Amniotic epithelial cell (primary cell): ENCODE results near the gene CLN6.
"Not testable (repeated sequence)": the region's sequence is repeated elsewhere in the genome, so short reads cannot be mapped to it uniquely, and the experiment has no call there.

Experiments
- DNase-seq: peaks from one replicate; pipeline ENCODE4 v3.0.0-alpha.2; 2010; ENCODE audit warnings: low read depth

Gene CLN6

GRCh38 chr15:68256675-68257450 is 27.3 kb upstream of the CLN6 start:
- peak; percentile 90 for DNase-seq

GRCh38 chr15:68252925-68253534 is 23.5 kb upstream of the CLN6 start:
- peak; percentile 80 for DNase-seq

DNA sequence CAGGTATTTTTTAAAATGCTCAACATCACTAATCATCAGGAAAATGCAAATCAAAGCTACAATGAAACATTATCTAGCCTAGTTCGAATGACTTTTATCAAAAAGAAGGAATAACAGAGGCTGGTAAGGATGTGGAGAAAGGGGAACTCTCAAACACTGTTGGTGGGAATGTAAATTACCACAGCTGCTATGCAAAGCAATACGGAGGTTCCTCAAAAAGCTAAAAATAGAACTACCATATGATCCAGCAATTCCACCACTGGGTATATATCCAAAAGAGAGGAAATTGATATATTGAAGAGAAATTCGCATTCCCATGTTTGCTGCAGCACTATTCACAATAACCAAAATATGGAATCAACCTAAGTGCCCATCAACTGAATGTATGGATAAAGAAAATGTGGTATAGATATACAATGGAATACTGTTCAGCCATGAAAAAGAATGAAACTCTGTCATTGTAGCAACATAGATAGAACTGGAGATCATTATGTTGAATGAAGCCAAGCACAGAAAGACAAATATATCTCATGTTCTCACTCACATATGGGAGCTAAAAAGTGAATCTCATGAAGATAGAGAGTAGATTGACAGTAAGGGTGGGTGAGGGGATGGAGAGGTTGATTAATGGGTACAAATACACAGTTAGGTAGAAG is 19.7 kb upstream of the CLN6 start:
- DNase-seq: no peak

DNA sequence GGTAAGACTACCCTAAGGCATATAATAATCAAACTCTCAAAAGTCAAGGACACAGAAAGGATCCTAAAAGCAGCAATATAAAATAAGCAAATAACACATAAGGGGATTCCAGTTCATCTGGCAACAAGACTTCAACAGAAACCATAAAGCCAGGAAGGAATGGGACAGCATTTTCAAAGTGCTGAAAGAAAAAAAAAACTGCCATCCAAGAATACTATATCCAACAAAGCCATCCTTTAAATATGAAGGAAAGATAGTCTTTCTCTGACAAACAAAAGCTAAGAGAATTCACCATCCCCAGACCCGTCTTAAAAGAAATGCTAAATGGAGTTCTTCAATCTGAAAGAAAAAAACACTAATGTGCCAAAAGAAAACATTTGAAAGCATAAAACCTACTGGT is 14.7 kb upstream of the CLN6 start:
- no peak for DNase-seq

DNA sequence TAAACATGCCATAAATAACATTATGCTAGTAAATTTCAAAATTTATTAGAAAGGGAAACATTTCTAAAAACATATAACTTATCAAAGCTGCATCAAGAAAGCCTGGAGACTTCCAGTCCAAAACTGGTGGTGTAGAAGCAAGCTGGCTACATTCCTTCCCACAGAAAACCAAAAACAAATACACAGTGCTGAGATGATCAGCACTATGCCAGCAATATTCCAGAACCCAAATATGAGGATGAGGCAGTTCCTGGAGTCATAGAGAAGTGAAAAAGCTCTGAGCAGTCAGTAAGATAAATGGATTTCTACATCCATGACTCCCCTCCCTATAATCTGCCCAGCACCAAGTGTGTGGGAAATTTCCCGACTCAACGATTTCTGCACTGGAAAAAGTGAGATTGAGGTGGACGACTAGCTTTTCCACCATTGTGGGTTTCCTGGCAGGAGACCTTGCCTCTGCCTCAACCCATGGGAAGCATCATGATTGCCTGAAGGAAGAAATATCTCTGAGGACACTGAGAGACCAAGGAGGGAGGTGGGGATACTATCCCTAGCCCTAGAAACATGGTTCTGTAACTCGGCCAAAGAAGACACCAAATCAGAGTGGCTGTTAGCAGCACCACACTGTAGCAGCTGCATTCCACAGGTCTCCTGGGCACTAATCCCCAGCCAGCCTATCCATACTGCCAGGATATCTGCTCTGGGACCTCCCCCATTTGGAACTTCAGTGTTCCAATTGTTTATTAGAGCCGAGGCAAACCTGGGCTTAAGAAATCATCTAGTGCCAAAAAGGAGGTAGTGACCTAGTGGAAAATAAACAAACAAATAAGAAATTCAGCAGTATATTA is 11.8 kb upstream of the CLN6 start:
- no peak for DNase-seq

DNA sequence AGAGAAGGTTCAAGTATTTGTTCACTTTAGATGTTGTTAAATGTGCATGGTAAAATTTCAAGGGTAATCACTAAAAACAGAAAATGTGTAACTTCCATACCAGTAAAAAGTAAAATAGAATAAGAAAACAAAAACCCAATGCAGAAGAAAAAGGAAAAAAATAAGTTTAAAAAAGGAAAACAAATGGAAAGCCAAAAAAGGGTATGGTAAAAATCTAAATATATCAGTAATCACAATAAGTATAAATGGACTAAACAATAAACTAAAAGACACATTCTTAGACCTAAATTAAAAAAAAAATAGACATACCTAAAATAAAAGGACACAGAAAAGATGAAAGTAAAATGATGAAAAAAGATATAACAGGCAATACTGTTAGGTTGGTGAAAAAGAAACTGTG is 9.5 kb upstream of the CLN6 start:
- DNase-seq: no peak

- no peak for DNase-seq
These were observed 5.5 kb upstream of the CLN6 start for GRCh38 chr15:68235022-68235421.

DNA sequence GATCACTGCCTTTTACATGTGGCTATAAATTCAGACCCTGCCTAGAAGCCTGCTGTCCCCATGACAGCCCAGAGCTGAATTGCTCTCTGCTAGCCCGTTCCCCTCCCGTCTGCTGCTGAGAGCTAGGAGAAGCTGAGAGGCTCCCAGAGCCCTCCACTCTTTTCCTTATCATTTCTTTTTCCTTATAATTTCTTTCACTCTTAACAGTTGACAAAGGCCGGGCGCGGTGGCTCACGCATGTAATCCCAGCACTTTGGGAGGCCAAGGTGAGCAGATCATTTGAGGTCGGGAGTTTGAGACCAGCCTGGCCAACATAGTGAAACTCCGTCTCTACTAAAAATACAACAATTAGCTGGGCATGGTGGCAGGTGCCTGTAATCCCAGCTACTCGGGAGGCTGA is 5.0 kb upstream of the CLN6 start:
- not testable (repeated sequence) for DNase-seq

- DNase-seq: peak; percentile 50
These were observed 4.5 kb upstream of the CLN6 start for GRCh38 chr15:68234060-68234459.

GRCh38 chr15:68232937-68233336 is 3.4 kb upstream of the CLN6 start:
- DNase-seq: no peak

DNA sequence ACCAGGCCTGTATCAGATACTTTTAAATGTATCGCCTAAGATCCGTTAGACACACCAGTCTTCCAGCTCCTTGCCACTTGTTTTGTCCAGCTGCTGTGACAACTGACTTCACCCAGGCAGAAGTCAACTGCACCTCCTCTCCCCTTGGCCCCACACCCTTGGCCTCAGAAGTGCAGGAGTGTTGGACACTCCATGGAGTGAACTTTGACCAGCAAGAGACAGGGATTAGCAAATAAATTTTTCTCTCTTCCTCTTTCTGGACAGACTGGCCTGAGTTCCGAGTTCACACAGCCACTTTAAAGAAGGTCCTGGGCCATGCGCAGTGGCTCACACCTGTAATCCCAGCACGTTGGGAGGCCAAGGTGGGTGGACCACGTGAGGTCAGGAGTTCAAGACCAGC is 2.9 kb upstream of the CLN6 start:
- DNase-seq: no peak

- DNase-seq: no peak
These were observed 1.7 kb upstream of the CLN6 start for GRCh38 chr15:68231102-68231818.

DNA sequence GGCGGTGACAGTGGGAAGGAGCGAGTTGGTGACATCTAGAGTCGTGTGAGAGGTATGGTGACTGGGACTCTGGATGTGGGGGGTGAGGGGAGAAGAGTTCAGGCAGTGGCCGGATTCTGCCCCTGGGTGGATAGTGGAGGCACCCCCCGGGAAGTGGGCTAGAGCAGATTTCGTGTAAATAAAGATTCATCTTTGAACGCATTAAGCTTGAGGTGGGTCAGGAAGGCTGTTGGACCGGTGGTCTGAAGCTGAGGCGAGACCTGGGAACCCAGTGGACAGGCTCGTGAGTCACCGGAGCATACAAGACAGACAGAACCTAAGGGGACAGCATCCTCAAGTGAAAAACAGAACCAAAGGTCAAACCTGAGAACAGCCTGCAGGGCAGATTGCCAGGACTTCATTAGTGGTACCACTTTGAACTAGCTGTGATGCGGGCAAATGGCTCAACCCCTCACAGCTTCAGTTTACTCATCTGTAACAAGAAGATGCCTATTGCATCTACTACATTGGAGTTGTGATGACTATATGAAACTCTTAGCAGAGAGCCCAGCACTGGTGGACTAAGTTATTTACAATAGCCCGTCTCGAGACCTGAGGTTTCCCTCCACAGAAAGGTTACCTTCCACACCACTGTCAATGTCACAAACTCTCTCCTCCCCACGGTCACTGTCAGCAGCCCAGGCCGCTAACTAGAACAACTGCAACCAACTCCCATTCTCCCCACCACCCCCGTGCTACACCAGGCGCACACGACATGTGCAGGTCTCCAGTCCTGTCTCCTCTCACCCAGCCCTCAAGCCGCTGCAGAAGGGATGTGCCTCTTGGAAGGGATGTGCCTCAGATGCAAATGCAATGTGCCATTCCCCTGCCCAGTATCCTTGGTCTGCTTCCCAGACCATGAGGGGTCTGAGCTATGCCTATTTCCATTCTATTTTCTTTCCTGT is 901 bp upstream of the CLN6 start:
- no peak for DNase-seq

GRCh38 chr15:68228971-68229385 is 550 bp downstream of the CLN6 start:
- no peak for DNase-seq

DNA sequence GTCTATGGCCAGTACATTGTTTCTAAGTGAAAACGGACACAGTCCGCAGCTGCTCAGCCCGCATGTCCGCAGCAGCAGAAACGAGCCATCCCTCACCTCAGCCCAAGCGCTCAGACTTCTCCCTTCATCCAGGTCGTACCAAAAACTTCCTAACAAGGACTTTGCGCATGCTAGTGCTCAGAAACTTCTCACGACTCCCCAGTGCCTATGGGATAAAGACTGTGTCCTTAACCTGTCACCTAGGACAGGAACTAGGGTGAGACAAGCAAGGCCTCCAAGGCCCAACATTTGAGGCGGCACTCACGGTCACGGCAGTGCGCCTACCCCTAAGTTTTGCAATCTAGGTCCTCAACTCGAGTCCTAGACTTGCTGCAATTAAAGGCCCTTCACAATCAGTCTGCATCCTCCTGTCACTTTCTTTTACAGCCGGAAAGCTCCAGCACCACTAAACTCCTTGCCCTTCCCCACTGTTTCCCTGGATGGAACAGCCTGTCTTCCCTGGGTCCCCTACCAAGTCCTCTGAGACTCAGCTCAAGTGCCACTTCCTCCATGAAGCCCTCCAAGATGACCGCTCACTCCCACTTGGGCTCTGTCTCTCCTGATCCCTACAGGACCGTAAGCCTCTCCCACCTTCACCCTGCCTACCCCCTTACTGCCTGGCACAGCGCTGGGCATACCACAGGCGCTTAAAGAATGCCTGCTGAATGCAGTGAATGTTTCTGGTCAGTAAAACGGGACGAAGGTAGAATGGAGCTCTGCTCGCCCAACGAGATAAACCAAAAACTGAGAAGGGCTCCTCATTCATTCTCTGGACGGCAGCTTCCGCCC is 1.2 kb downstream of the CLN6 start:
- no peak for DNase-seq

GRCh38 chr15:68227643-68228142 is 1.8 kb downstream of the CLN6 start:
- no peak for DNase-seq

DNA sequence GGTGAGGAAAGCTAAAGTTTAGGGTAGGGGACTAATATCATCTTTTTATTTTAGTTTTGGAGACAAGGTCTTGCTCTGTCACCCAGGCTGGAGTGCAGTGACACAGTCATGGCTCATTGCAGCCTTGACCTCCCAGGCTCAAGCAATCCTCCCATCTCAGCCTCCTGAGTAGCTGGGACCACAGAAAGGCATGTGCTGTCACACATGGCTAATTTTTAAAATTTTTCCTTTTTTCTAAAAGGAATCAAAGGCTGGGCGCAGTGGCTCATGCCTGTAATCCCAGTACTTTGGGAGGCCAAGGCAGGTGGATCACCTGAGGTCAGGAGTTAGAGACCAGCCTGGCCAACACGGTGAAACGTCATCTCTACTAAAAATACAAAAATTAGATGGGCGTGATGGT is 4.1 kb downstream of the CLN6 start:
- not testable (repeated sequence) for DNase-seq

DNA sequence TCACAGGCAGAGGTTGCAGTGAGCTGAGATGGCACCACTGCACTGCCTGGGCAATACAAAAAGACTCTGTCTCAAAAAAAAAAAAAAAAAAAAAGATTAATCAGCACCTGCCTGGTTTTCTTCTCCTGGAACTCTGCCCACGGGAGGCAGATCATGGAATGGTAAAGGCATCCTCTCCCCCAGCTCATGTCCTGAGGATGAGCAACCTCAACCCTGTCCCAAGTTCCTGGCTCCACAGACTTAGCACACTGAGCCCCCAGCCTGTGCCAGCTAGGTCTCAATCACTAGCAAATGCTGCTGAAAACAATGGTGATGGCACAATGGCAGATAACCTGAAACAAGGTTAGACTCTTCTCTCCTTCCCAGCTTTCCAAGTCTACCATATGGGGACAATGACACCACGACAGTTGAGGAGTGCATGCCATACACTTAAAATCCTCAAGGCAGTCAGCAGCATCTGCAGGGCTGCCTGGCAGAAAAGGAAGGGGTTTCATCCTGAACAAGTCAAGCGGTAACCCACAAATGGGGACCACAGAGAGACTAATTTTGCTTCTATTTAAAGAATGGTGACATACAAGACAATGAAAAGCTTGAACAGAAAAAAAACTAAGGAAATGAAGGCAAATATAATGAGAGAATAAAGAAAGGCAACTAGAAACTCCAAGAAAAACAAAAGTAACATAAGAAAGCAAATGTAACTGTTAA is 4.8 kb downstream of the CLN6 start:
- DNase-seq: no peak

DNA sequence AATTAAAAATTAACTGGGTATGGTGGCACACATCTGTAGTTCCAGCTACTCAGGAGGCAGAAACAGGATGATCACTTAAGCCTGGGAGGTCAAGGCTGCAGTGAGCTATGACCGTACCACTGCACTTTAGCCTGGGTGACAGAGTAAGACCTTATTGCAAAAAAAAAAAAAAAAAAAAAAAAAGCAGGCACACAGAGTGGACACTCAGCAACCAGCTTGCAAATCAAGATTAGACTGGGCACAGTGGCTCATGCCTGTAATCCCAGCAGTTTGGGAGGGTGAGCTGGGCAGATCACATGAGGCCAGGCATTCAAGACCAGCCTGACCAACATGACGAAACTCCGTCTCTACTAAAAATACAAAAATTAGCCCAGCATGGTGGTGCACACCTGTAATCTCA is 5.4 kb downstream of the CLN6 start:
- DNase-seq: no peak
